ENCODE results near the gene C21orf58.

Gene C21orf58

DNA sequence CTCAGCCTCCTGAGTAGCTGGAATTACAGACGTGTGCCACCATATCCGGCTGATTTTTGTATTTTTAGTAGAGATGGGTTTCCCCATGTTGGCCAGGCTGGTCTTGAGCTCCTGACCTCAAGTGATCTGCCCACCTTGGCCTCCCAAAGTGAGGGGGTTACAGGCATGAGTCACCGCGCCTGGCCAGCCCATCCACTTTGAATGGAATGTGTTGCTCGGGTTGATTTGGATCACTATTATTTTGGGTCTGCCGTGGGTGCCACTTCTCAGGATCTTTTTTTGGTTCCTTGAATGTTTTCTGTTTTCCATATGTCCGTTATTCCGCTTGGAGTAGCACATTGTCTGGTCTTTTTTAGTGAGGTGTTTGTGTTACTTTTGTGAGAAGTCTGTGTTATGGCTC lies 17.3 kb upstream of the C21orf58 start:
- TF ChIP-seq, protein P1, sequence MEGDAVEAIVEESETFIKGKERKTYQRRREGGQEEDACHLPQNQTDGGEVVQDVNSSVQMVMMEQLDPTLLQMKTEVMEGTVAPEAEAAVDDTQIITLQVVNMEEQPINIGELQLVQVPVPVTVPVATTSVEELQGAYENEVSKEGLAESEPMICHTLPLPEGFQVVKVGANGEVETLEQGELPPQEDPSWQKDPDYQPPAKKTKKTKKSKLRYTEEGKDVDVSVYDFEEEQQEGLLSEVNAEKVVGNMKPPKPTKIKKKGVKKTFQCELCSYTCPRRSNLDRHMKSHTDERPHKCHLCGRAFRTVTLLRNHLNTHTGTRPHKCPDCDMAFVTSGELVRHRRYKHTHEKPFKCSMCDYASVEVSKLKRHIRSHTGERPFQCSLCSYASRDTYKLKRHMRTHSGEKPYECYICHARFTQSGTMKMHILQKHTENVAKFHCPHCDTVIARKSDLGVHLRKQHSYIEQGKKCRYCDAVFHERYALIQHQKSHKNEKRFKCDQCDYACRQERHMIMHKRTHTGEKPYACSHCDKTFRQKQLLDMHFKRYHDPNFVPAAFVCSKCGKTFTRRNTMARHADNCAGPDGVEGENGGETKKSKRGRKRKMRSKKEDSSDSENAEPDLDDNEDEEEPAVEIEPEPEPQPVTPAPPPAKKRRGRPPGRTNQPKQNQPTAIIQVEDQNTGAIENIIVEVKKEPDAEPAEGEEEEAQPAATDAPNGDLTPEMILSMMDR (IDR thresholded peaks at IDR 0.05; ENCODE audit: low read depth, low read length, missing control alignments) = no peak
- in situ Hi-C loops (cut with HindIII; ENCODE audit: low sequenced_read_pairs) = no loop called here
- H3K4me3 ChIP-seq (ENCODE audit: low read depth, low read length) = no peak overlapping the region
- no peak for DNase-seq (ENCODE audit: low read depth)

- H3K4me3 ChIP-seq (ENCODE audit: low read depth, low read length) = no peak overlapping the region
- TF ChIP-seq, protein P1 (IDR thresholded peaks at IDR 0.05; ENCODE audit: low read depth, low read length, missing control alignments) = no peak
- DNase-seq (ENCODE audit: low read depth) = no peak
- in situ Hi-C loops (cut with HindIII; ENCODE audit: low sequenced_read_pairs) = no loop called here
These were observed 12.9 kb upstream of the C21orf58 start for GRCh38 chr21:46336603-46337002.

- TF ChIP-seq, protein P1 (IDR thresholded peaks at IDR 0.05; ENCODE audit: low read depth, low read length, missing control alignments) = no peak
- in situ Hi-C loops (cut with HindIII; ENCODE audit: low sequenced_read_pairs) = no loop called here
- no peak overlapping the region for H3K4me3 ChIP-seq (ENCODE audit: low read depth, low read length)
- DNase-seq (ENCODE audit: low read depth) = no peak
These were observed 10.9 kb upstream of the C21orf58 start for GRCh38 chr21:46334351-46335140.

DNA sequence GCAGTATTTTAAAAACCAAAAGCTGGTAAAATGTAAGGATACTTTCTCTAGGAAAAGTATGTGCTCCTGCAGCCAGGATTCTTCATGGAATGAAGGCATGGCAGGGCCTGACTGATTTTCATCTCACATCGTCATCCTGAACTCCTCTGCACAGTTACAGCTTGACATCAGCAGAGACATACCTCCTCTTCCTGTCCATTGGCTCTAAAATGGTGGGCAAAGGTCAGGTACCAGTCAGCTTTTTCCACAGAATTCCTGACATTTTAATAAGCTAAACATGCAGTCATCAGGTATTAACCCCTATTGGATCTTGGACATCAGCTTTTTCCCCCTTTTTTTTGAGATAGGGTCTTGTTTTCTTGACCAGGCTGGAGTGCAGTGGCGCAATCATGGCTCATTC lies 6.1 kb upstream of the C21orf58 start:
- in situ Hi-C loops (cut with HindIII; ENCODE audit: low sequenced_read_pairs) = no loop called here
- TF ChIP-seq, protein P1 (IDR thresholded peaks at IDR 0.05; ENCODE audit: low read depth, low read length, missing control alignments) = no peak
- DNase-seq (ENCODE audit: low read depth) = no peak
- H3K4me3 ChIP-seq (ENCODE audit: low read depth, low read length) = no peak overlapping the region

DNA sequence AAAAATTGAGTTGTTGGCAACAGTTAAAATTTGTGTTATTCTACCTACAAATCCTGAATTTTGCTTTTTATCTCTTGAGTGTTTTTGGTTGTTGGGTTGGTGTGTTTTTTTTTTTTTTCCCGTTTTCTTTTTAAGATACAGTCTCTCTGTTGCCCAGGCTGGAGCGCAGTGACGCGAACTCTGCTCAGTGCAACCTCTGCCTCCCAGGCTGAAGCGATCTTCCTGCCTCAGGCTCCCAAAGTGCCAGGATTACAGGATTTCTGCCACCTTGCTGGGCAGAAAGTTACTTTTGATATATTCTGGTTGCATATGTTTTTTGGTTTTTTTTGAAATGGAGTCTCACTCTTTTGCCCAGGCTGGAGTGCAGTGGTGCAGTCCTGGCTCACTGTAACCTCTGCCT lies 4.5 kb upstream of the C21orf58 start:
- in situ Hi-C loops (cut with HindIII; ENCODE audit: low sequenced_read_pairs) = no loop called here
- no peak overlapping the region for H3K4me3 ChIP-seq (ENCODE audit: low read depth, low read length)
- TF ChIP-seq, protein P1 (IDR thresholded peaks at IDR 0.05; ENCODE audit: low read depth, low read length, missing control alignments) = no peak
- no peak for DNase-seq (ENCODE audit: low read depth)

DNA sequence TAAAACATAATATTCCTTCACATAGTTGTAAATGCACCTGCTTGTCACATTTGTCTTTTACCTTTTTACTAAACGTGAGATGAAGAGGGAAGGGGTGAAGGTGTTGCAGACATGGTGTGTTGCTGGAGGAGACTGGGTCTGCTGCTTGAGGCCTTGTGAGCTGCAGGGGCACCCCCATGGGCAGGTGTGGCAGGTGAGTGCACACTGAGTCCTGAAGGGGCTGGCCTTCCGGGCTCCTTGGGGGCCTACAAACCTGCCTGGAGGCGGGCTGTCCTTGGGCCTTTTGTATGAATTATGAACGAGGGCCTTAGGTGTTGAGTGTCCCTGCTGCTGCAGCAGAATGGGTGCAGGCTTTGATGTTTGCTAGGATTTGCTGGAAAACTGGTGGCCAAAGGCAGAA lies 4.0 kb upstream of the C21orf58 start:
- TF ChIP-seq, protein P1 (IDR thresholded peaks at IDR 0.05; ENCODE audit: low read depth, low read length, missing control alignments) = no peak
- in situ Hi-C loops (cut with HindIII; ENCODE audit: low sequenced_read_pairs) = no loop called here
- DNase-seq (ENCODE audit: low read depth) = no peak
- no peak overlapping the region for H3K4me3 ChIP-seq (ENCODE audit: low read depth, low read length)

All from astrocyte of the cerebellum (primary cell).